GM12891 (cell line): ENCODE results near the gene IGSF3.
"Not testable (repeated sequence)": the region's sequence is repeated elsewhere in the genome, so short reads cannot be mapped to it uniquely, and the experiment has no call there.

Experiments
- POLR2A ChIP-seq: IDR thresholded peaks from 2 replicates; pipeline ENCODE4 v1.6.1; 2011; ENCODE audit warnings: low read depth, low read length, control low read depth
- POLR2AphosphoS5 ChIP-seq: IDR thresholded peaks from 2 replicates; pipeline ENCODE4 v1.6.1; 2011; ENCODE audit warnings: low read depth, low read length, control low read depth
- TAF1 ChIP-seq: IDR thresholded peaks from 2 replicates; pipeline ENCODE4 v1.6.1; 2011; ENCODE audit warnings: low read depth, low read length, control low read depth

GRCh38 chr1:116643281-116643751 lies 24.2 kb downstream of the IGSF3 start:
- not testable (repeated sequence) for TF ChIP-seq POLR2A, POLR2AphosphoS5, TAF1
